Measurements from ENCODE around the gene ZNF532.

The ZNF532 gene

GRCh38 chr18:58896268-58896667 lies 31.6 kb downstream of the ZNF532 start:
- peak overlapping the region; percentile 9; the same call in 1 of the 2 replicates for H3K9ac ChIP-seq (ENCODE audit: low read length)
- TF ChIP-seq CTCF (IDR thresholded peaks at IDR 0.05; ENCODE audit: low read depth, low read length) (no peak), EZH2phosphoT487 (IDR thresholded peaks at IDR 0.05; ENCODE audit: low read depth) (no peak)

GRCh38 chr18:58896734-58897508 lies 32.2 kb downstream of the ZNF532 start:
- Histone ChIP-seq H2AFZ (ENCODE audit: low read depth, low read length) (no peak overlapping the region), H3K4me1 (ENCODE audit: low read length) (peaks cover 43% of the 10 kb centered on the region), H3K9me3 (ENCODE audit: insufficient read depth, low read length) (no peaks in the 10 kb centered on the region), H4K20me1 (ENCODE audit: insufficient read depth, low read length) (0 out of 2 replicates have a peak, but pooled peaks cover 3% of the 10 kb centered on the region), H3K9ac (ENCODE audit: low read length) (peak overlapping the region; percentile 5), H3K79me2 (ENCODE audit: low read length) (peaks cover 76% of the 10 kb centered on the region), H3K27ac (ENCODE audit: low read length) (peak overlapping the region; percentile 48), H3K4me3 (ENCODE audit: low read length) (peak overlapping the region; percentile 4; the same call in 1 of the 2 replicates), H3K36me3 (replicated peaks; ENCODE audit: low read depth, low read length) (peaks cover 63% of the 10 kb centered on the region), H3K27me3 (ENCODE audit: low read depth, low read length) (no peaks in the 10 kb centered on the region), H3K4me2 (ENCODE audit: low read length) (peak overlapping the region; percentile 32)
- TF ChIP-seq CTCF (IDR thresholded peaks at IDR 0.05; ENCODE audit: low read depth, low read length) = peak; percentile 38
- no peak for TF ChIP-seq EZH2phosphoT487 (IDR thresholded peaks at IDR 0.05; ENCODE audit: low read depth)

More at GRCh38 chr18:58896268-58896667, 31.6 kb downstream of the ZNF532 start:
- Histone ChIP-seq H3K27ac (ENCODE audit: low read length) (peak overlapping the region; percentile 48), H3K4me1 (ENCODE audit: low read length) (peaks cover 36% of the 10 kb centered on the region), H3K79me2 (ENCODE audit: low read length) (peaks cover 69% of the 10 kb centered on the region), H3K9me3 (ENCODE audit: insufficient read depth, low read length) (no peaks in the 10 kb centered on the region), H3K36me3 (replicated peaks; ENCODE audit: low read depth, low read length) (peaks cover 61% of the 10 kb centered on the region), H3K4me2 (ENCODE audit: low read length) (peak overlapping the region; percentile 32), H3K27me3 (ENCODE audit: low read depth, low read length) (no peaks in the 10 kb centered on the region), H4K20me1 (ENCODE audit: insufficient read depth, low read length) (no peaks in the 10 kb centered on the region), H2AFZ (ENCODE audit: low read depth, low read length) (no peak overlapping the region), H3K4me3 (ENCODE audit: low read length) (peak overlapping the region; percentile 4; the same call in 1 of the 2 replicates)

- Histone ChIP-seq H4K20me1 (ENCODE audit: insufficient read depth, low read length) (0 out of 2 replicates have a peak, but pooled peaks cover 4% of the 10 kb centered on the region), H3K79me2 (ENCODE audit: low read length) (peaks cover 74% of the 10 kb centered on the region), H3K4me2 (ENCODE audit: low read length) (no peak overlapping the region), H3K27ac (ENCODE audit: low read length) (no peak overlapping the region), H3K36me3 (replicated peaks; ENCODE audit: low read depth, low read length) (peaks cover 62% of the 10 kb centered on the region), H3K9ac (ENCODE audit: low read length) (no peak overlapping the region), H2AFZ (ENCODE audit: low read depth, low read length) (no peak overlapping the region), H3K9me3 (ENCODE audit: insufficient read depth, low read length) (no peaks in the 10 kb centered on the region), H3K27me3 (ENCODE audit: low read depth, low read length) (no peaks in the 10 kb centered on the region), H3K4me1 (ENCODE audit: low read length) (peaks cover 43% of the 10 kb centered on the region), H3K4me3 (ENCODE audit: low read length) (no peak overlapping the region)
- no peak for TF ChIP-seq CTCF (IDR thresholded peaks at IDR 0.05; ENCODE audit: low read depth, low read length)
- TF ChIP-seq EZH2phosphoT487 (IDR thresholded peaks at IDR 0.05; ENCODE audit: low read depth) = no peak
Measured at GRCh38 chr18:58898010-58898799, 33.5 kb downstream of the ZNF532 start.

All from OCI-LY3 (cell line).